K562 (cell line): Measurements from ENCODE around the gene RGS17. TPM values are rescaled to one million over a fixed set of nuclear protein-coding genes. Genes with fewer than 3 reads are reported as not detected.
A peak's percentile ranks its signal among the peaks of the same experiment; 100 is the strongest.

ENCODE experiments used
- ARID3A ChIP-seq: IDR thresholded peaks from 2 replicates; pipeline ENCODE4 v1.6.1; 2012; ENCODE audit warnings: low read depth, low read length, improper control_type of control experiment, borderline replicate concordance
- ATF1 ChIP-seq, 2 experiments: fragments of 450-650 bp in 1 of 2; IDR thresholded peaks; 2 replicates each; pipeline ENCODE4 v1.6.1; 2016; ENCODE audit warnings: missing compliant biosample characterization in 1 of 2, missing genetic modification characterization in 1 of 2
- FOS ChIP-seq: IDR thresholded peaks from 3 replicates; pipeline ENCODE4 v1.6.1; 2011; ENCODE audit not compliant: insufficient read length; ENCODE audit errors: extremely low read depth
- KLF1 ChIP-seq: fragments of 450-650 bp; IDR thresholded peaks from 2 replicates; pipeline ENCODE4 v1.6.1; 2016; ENCODE audit warnings: missing genetic modification characterization, missing compliant biosample characterization
- PBX2 ChIP-seq, 2 experiments: IDR thresholded peaks in 1 of 2; conservative IDR thresholded peaks in 1 of 2; 2 replicates each; pipeline ENCODE4 v1.6.1; 2016; ENCODE audit warnings: low read depth in 2 of 2, mild to moderate bottlenecking in 1 of 2, missing compliant biosample characterization in 1 of 2, missing genetic modification characterization in 1 of 2, moderate library complexity in 1 of 2
- PHB ChIP-seq: fragments of 250-450 bp; sonication (Bioruptor Pico); IDR thresholded peaks from 2 replicates; pipeline ENCODE4 v1.5.0; 2021
- STAT5B ChIP-seq: fragments of 250-450 bp; sonication (Bioruptor Pico); IDR thresholded peaks from 2 replicates; pipeline ENCODE4 v1.8.0; 2021; ENCODE audit warnings: mild to moderate bottlenecking, inconsistent platforms
- TAF9B ChIP-seq: fragments of 450-650 bp; IDR thresholded peaks from 2 replicates; pipeline ENCODE4 v1.6.1; 2018; ENCODE audit warnings: mild to moderate bottlenecking; ENCODE audit not compliant: partially characterized antibody
- ZKSCAN3 ChIP-seq: fragments of 250-450 bp; sonication (Bioruptor Pico); IDR thresholded peaks from 2 replicates; pipeline ENCODE4 v1.4.0; 2020
- ZNF143 ChIP-seq: sonication (generic); formaldehyde crosslinking; IDR thresholded peaks from 2 replicates; pipeline ENCODE4 v1.9.0; 2022; ENCODE audit warnings: mild to moderate bottlenecking, missing genetic modification reagents
- ZNF217 ChIP-seq: sonication (generic); formaldehyde crosslinking; IDR thresholded peaks from 2 replicates; pipeline ENCODE4 v1.8.0; 2022; ENCODE audit warnings: mild to moderate bottlenecking, missing genetic modification reagents
- ZNF695 ChIP-seq: fragments of 450-650 bp; formaldehyde crosslinking; IDR thresholded peaks from 2 replicates; pipeline ENCODE4 v1.4.0; 2020; ENCODE audit warnings: mild to moderate bottlenecking, moderate library complexity
- polyA plus RNA-seq, 8 experiments: library from polyadenylated mRNA; depleted of rRNA in 4 of 8; stranded (reverse) in 5 of 8; unstranded in 3 of 8; fragments of >200 nt; fragmentation: Nextera tagmentation in 2 of 8; fragmentation: Illumina TruSeq in 1 of 8; extraction: Ambion mirVana in 2 of 8; extraction: Trizol in 1 of 8; gene quantifications; 2 replicates each; pipeline versions ENCODE4 v1.2.1 to v1.2.3, GENCODE V29; 2011 to 2014; ENCODE audit warnings: inconsistent platforms in 1 of 8, missing spikeins in 1 of 8
- total RNA-seq, 7 experiments: library from RNA; depleted of rRNA in 6 of 7; stranded (reverse); fragments of >200 nt in 6 of 7; fragmentation: Illumina TruSeq in 2 of 7; extraction: Trizol in 2 of 7; gene quantifications; 2 replicates each; pipeline versions ENCODE4 v1.2.1 to v1.2.3, GENCODE V29; 2011 to 2021; ENCODE audit warnings: low replicate concordance in 1 of 7
- TF ChIP-seq, protein P1 (sequence below): fragments of 250-450 bp; sonication (Bioruptor Pico); IDR thresholded peaks from 2 replicates; pipeline ENCODE4 v1.4.0; 2020; ENCODE audit warnings: mild to moderate bottlenecking, moderate library complexity, borderline replicate concordance
- TF ChIP-seq, protein P2 (sequence below): sonication (generic); formaldehyde crosslinking; IDR thresholded peaks from 2 replicates; pipeline ENCODE4 v1.8.0; 2022; ENCODE audit warnings: mild to moderate bottlenecking, missing genetic modification reagents, borderline replicate concordance
- TF ChIP-seq, protein P3 (sequence below): sonication (generic); formaldehyde crosslinking; IDR thresholded peaks from 2 replicates; pipeline ENCODE4 v1.8.0; 2022; ENCODE audit warnings: mild to moderate bottlenecking, low read depth, missing genetic modification reagents

The RGS17 gene
- total and polyA plus RNA-seq, 9 of the 15 experiments (the other 6 are each of a cell fraction or from before 2014, with no cell fraction given): 0.01 to 0.14 (median 0.08) TPM; not detected in 6

DNA sequence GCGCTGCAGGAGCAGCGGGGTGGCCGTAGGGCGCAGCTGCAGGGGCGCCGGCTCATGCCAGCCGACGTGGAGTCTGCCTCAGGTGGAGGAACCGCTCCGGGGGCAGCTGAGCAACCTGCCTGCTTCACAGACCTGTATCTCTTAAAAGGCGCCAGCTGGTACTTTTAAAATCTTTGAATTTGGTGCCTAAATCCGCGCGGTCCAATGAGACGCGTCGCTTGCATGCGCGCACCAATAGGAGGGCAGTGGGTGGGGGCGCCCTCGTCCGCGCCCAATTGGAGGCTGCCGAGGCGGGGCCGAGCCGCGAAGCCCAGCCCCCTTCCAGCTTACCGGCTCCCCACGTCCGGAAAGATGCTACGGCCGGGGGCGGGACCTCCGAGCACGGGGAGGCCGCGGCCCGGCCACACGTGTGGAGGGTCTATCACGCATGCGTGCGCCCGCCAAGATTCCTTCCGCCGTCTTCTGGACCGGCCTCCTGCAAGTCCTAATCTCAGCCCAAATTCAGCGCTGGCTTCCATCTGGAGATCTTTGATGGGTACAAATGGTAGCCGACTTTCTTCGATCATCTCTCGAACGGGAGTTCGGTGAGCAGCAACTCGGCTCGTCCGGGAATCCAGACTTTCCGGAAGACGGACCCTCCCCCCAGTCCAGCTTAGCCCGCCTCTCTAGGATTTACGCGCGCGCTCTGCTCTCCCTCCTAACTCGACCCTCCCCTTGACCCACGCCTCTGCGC, 148.0 kb downstream of the RGS17 start, which contains the start of gene FBXO5 (continued):
- TF ChIP-seq ATF1 (CRISPR knock-in tag; IDR thresholded peaks at IDR 0.05): no peak
- TF ChIP-seq ATF1 (tag; IDR thresholded peaks at IDR 0.05): peak; percentile 72
- no peak for TF ChIP-seq PBX2 (CRISPR knock-in tag; IDR thresholded peaks at IDR 0.05; ENCODE audit: low read depth)
- TF ChIP-seq PBX2 (tag; conservative IDR thresholded peaks at IDR 0.05; ENCODE audit: low read depth): peak; percentile 50; the same call in 1 of the 2 replicates
- TF ChIP-seq ZNF143 (CRISPR knock-in tag): no peak
- TF ChIP-seq, protein P1, sequence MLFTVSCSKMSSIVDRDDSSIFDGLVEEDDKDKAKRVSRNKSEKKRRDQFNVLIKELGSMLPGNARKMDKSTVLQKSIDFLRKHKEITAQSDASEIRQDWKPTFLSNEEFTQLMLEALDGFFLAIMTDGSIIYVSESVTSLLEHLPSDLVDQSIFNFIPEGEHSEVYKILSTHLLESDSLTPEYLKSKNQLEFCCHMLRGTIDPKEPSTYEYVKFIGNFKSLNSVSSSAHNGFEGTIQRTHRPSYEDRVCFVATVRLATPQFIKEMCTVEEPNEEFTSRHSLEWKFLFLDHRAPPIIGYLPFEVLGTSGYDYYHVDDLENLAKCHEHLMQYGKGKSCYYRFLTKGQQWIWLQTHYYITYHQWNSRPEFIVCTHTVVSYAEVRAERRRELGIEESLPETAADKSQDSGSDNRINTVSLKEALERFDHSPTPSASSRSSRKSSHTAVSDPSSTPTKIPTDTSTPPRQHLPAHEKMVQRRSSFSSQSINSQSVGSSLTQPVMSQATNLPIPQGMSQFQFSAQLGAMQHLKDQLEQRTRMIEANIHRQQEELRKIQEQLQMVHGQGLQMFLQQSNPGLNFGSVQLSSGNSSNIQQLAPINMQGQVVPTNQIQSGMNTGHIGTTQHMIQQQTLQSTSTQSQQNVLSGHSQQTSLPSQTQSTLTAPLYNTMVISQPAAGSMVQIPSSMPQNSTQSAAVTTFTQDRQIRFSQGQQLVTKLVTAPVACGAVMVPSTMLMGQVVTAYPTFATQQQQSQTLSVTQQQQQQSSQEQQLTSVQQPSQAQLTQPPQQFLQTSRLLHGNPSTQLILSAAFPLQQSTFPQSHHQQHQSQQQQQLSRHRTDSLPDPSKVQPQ (CRISPR knock-in tag): peak; percentile 67; the same call in 1 of the 2 replicates
- TF ChIP-seq ZNF695 (CRISPR knock-in tag): no peak
- TF ChIP-seq, protein P2, sequence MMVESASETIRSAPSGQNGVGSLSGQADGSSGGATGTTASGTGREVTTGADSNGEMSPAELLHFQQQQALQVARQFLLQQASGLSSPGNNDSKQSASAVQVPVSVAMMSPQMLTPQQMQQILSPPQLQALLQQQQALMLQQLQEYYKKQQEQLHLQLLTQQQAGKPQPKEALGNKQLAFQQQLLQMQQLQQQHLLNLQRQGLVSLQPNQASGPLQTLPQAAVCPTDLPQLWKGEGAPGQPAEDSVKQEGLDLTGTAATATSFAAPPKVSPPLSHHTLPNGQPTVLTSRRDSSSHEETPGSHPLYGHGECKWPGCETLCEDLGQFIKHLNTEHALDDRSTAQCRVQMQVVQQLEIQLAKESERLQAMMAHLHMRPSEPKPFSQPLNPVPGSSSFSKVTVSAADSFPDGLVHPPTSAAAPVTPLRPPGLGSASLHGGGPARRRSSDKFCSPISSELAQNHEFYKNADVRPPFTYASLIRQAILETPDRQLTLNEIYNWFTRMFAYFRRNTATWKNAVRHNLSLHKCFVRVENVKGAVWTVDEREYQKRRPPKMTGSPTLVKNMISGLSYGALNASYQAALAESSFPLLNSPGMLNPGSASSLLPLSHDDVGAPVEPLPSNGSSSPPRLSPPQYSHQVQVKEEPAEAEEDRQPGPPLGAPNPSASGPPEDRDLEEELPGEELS (CRISPR knock-in tag): no peak
- TF ChIP-seq, protein P3, sequence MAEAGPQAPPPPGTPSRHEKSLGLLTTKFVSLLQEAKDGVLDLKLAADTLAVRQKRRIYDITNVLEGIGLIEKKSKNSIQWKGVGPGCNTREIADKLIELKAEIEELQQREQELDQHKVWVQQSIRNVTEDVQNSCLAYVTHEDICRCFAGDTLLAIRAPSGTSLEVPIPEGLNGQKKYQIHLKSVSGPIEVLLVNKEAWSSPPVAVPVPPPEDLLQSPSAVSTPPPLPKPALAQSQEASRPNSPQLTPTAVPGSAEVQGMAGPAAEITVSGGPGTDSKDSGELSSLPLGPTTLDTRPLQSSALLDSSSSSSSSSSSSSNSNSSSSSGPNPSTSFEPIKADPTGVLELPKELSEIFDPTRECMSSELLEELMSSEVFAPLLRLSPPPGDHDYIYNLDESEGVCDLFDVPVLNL (CRISPR knock-in tag): peak; percentile 99
- no peak for TF ChIP-seq ARID3A
- TF ChIP-seq ZNF217 (CRISPR knock-in tag): no peak
- TF ChIP-seq KLF1 (tag): no peak
- TF ChIP-seq FOS: peak; percentile 99
- TF ChIP-seq ZKSCAN3 (CRISPR knock-in tag): no peak
- no peak for TF ChIP-seq PHB
- TF ChIP-seq STAT5B (CRISPR knock-in tag): no peak
- peak; percentile 25 for TF ChIP-seq TAF9B
